COLO668 (cell line): ENCODE measurements around the gene OGDH.

ENCODE experiments used
- DNase-seq: peaks from one replicate; lab custom pipeline; 2025; ENCODE audit not compliant: unreplicated experiment; lab: John Stamatoyannopoulos, UW

Gene OGDH

DNA sequence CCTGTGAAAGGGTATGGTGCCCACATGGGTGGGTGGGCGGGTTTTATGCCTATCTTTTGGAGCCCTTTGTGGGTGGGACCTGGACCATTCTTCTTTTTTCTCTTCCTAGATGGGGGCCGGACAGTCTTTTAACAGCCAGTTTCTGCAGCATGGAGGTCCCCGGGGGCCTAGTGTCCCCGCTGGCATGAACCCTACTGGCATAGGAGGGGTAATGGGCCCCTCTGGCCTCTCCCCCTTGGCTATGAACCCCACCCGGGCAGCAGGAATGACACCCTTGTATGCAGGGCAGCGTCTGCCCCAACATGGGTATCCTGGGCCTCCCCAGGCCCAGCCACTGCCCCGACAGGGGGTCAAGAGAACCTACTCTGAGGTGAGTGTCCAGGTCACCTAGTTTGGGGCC, 151.3 kb downstream of the OGDH start:
- no peak for DNase-seq
